ENCODE data around the gene PRKCA.

DNA sequence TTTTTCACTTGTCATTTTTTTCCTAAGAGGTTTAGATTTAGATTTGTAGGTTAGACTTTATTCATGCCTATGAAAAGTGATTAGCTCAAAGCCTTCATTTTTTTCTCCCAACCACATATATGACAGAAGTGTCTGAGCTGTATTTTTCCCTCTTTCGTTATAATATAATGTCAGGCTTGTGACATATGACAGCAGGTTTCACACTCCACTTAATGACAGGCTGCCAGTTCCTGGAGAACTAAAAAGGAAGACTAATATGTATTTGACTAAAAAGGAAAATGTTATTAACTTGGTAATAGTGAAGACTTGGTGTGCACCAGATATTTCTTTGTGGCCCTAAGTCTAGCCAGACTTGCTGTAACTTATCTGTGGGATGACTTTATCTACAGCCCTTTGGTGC, 331.8 kb downstream of the PRKCA start:
- TF ChIP-seq POLR2AphosphoS5 (IDR thresholded peaks at IDR 0.05; ENCODE audit: insufficient read depth, low read depth, low read length) (no peak), EZH2 (IDR thresholded peaks at IDR 0.05; ENCODE audit: borderline replicate concordance, low read depth, low read length, severe bottlenecking) (no peak), FOS (IDR thresholded peaks at IDR 0.05; ENCODE audit: borderline replicate concordance, insufficient read depth, low read length) (no peak), POLR2A (IDR thresholded peaks at IDR 0.05; ENCODE audit: low read depth, low read length) (no peak), JUN (IDR thresholded peaks at IDR 0.05; ENCODE audit: borderline replicate concordance, insufficient read depth, insufficient read length, low read depth) (no peak), GATA2 (IDR thresholded peaks at IDR 0.05; ENCODE audit: insufficient read depth, insufficient read length, low read depth, low read length) (no peak)
- TF ChIP-seq, protein P1, sequence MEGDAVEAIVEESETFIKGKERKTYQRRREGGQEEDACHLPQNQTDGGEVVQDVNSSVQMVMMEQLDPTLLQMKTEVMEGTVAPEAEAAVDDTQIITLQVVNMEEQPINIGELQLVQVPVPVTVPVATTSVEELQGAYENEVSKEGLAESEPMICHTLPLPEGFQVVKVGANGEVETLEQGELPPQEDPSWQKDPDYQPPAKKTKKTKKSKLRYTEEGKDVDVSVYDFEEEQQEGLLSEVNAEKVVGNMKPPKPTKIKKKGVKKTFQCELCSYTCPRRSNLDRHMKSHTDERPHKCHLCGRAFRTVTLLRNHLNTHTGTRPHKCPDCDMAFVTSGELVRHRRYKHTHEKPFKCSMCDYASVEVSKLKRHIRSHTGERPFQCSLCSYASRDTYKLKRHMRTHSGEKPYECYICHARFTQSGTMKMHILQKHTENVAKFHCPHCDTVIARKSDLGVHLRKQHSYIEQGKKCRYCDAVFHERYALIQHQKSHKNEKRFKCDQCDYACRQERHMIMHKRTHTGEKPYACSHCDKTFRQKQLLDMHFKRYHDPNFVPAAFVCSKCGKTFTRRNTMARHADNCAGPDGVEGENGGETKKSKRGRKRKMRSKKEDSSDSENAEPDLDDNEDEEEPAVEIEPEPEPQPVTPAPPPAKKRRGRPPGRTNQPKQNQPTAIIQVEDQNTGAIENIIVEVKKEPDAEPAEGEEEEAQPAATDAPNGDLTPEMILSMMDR (IDR thresholded peaks at IDR 0.05; ENCODE audit: extremely low read depth in 1 of 2, insufficient read depth in 1 of 2, low read depth in 1 of 2, low read length in 2 of 2) = no peak
- TF ChIP-seq, protein P2, sequence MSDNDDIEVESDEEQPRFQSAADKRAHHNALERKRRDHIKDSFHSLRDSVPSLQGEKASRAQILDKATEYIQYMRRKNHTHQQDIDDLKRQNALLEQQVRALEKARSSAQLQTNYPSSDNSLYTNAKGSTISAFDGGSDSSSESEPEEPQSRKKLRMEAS (IDR thresholded peaks at IDR 0.05; ENCODE audit: insufficient read depth, insufficient read length) = no peak

All from endothelial cell of umbilical vein (primary cell).